Posterior cingulate gyrus (tissue), 11 donors: ENCODE results near the gene TAP2.
A peak's percentile ranks its signal among the peaks of the same experiment; 100 is the strongest.
"Not testable (repeated sequence)": the region's sequence is repeated elsewhere in the genome, so short reads cannot be mapped to it uniquely, and the experiment has no call there.

Source experiments
- DNase-seq, 10 donors: peaks; one replicate each; pipeline versions ENCODE4 v3.0.0 to v3.0.0-alpha.2; 2020 to 2021; ENCODE audit warnings: mixed read lengths in 3 of 10
- intact Hi-C: fragments of 100-400 bp; cut with DNase I; formaldehyde crosslinking; loops from one replicate; pipeline ENCODE4 v1.15.1; 2023

The TAP2 gene

GRCh38 chr6:32838114-32838958 lies at the start of gene TAP2:
Gene TAP2, minus strand, starts transcription at chr6:32838739. Its CDS starts 506 bp downstream, at chr6:32838233.
- intact Hi-C loops = loop anchor here (1.0 kb wide), 2 partner anchors 16 to 30 kb away; partner anchors contain the start of gene PSMB9
- DNase-seq = peak; percentile 90 to 99 (median 96)

- peak in 2 of 10 donors; percentile 17 to 84 for DNase-seq
- intact Hi-C loops = loop anchor here (2.0 to 10.0 kb wide), 4 partner anchors 45 to 360 kb away; partner anchors contain the start of gene BRD2
Observed at GRCh38 chr6:32887616-32888015, 49.1 kb upstream of the TAP2 start.

DNA sequence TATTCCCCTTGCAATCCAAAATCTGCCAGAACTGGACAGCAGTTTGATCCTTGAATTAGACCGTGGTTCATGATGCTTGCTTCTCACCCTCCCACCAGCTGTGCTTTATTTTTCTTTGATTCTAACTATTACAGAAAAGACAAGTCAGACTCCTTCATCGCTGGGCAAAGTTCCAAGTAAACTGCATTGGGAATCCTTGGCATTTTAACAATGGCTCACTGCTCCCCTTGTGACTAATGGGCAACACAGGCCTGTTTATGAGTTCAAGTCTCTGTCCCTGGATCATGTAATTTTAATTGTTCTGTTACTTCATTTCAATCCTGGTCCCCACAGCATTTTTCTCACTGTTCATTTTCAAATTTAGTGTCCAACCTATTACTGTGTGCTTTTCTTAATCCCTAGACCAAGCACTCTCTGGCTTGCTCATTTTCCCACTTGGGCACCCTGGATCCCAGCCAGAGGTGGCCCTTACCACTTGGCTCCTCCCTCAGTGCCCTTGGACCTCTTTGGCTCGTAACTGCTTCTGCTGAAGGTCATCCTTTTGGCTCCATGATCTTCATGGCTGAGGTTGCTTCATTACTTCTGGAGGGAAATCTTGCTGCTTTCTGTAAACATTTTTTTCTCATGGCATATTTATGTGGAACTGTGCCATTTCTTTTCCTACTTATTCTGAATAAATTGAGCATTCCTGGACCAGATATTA lies 48.3 kb upstream of the TAP2 start:
- DNase-seq = no peak
- intact Hi-C loops = loop anchor here (2.0 to 10.0 kb wide), 4 partner anchors 46 to 360 kb away; partner anchors contain the start of gene BRD2

DNA sequence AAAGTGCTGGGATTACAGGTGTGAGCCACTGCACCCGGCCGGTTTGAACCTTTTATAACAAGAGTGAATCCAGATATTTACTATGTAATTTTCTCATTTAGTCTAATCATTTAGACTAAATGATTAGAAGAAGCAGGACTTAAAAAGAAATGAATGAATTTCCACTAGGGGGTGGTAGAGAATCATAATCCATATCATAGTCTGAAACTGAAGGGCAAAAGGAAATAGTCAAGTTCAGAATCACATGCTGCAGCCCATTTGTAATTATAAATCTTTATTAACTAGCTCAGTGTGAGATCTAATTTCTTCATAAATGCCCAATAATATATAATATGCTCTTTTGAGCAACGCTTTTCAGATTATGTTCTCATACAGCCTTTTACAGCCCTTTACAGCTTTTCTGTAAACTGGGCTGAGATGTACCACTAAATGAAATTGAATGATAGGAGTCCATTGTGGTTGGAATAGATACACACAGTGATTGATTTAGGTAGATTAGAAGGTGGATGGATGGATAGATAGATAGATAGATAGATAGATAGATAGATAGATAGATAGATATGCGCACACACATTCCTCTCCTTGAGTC lies 47.3 kb upstream of the TAP2 start:
- no peak for DNase-seq
- intact Hi-C loops = loop anchor here (1.0 to 10.0 kb wide), 5 partner anchors 47 to 362 kb away; partner anchors contain the start of gene BRD2

- DNase-seq = no peak
- intact Hi-C loops = loop anchor here (10.0 kb wide), 1 partner anchor 261 kb away; no protein-coding TSS in a partner anchor
Observed at GRCh38 chr6:32883789-32884188, 45.2 kb upstream of the TAP2 start.

- intact Hi-C loops = loop anchor here (10.0 kb wide), 1 partner anchor 262 kb away; no protein-coding TSS in a partner anchor
- DNase-seq = no peak
Observed at GRCh38 chr6:32882879-32883250, 44.3 kb upstream of the TAP2 start.

- intact Hi-C loops = loop anchor here (10.0 kb wide), 1 partner anchor 264 kb away; no protein-coding TSS in a partner anchor
- not testable (repeated sequence) for DNase-seq
Observed at GRCh38 chr6:32880962-32881361, 42.4 kb upstream of the TAP2 start.

- intact Hi-C loops = loop anchor here (10.0 kb wide), 1 partner anchor 265 kb away; no protein-coding TSS in a partner anchor
- peak in 1 of 10 donors; percentile 51 for DNase-seq
Observed at GRCh38 chr6:32879691-32880090, 41.2 kb upstream of the TAP2 start.

- intact Hi-C loops = no loop called here
- DNase-seq = no peak
Observed at GRCh38 chr6:32876603-32877002, 38.1 kb upstream of the TAP2 start.

- DNase-seq, intact Hi-C loops: not testable (repeated sequence)
Observed at GRCh38 chr6:32873947-32874346, 35.4 kb upstream of the TAP2 start.

DNA sequence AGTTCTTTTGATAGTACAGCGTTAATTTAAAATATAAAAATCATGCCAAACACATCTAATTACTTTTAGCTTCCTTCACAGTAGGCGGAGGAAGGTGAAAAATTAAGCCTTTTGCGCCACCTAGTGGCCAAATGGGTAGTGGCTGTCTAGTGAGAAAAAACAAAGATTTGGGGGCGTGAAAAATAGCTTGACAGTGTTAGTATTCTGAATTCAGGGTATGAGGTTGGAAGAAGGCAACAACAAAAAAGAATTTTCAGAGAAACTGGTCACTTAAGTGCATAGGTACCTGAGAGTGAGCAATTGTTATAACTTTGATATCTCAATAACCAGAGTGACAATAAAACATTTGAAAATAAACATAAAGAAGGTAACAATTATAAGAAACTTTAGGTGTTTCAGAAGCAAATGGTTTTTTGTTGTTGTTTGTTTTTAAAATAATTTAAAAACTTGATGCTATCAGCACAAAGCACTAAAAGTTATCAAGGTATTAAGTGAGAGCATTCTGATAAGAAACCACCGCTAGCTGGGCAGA lies 29.8 kb upstream of the TAP2 start:
- intact Hi-C loops = loop anchor here (1.0 to 5.0 kb wide), 2 partner anchors 30 to 451 kb away; partner anchors contain the start of gene TAP2
- peak in 9 of 10 donors; percentile 34 to 94 (median 81) for DNase-seq

DNA sequence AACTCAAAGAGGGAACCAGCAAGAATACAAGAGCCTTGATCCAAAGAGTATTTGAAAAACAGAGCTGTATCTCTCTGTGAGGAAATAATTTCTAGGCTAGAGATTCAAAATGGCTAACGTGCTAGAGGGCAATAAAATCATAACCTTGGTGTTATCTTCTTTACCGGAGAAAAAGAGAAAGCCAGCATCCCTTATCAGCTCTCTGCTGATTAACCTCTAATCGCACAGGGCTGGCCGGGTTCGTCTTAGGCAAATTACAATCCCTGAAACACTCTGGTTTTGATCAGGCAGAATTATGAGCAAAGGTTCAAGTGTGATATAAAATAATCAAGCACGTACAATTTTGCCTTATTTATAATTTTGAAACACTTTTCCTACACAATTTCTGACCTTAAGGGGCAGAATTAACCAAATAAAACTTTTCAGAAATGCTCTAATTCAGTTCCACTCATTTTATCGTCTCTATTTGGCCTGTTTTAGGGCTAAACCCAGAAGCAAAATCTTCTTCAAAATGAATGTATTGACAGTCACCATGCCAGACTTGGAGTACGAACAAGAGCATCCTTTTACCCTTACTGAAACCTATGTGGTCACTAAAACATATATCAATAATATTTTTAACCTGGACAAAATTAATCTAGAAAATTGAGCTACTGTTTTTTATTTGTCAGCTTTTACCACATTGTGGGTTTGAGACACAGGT lies 29.2 kb upstream of the TAP2 start:
- DNase-seq = no peak
- intact Hi-C loops = loop anchor here (1.0 to 5.0 kb wide), 2 partner anchors 29 to 450 kb away; partner anchors contain the start of gene TAP2

- peak in 1 of 10 donors; percentile 59 for DNase-seq
- intact Hi-C loops = loop anchor here (5.0 kb wide), 1 partner anchor 450 kb away; no protein-coding TSS in a partner anchor
Observed at GRCh38 chr6:32867022-32867477, 28.5 kb upstream of the TAP2 start.

GRCh38 chr6:32865724-32866443 lies 27.3 kb upstream of the TAP2 start:
- intact Hi-C loops = loop anchor here (5.0 kb wide), 1 partner anchor 449 kb away; no protein-coding TSS in a partner anchor
- no peak for DNase-seq

GRCh38 chr6:32862725-32863124 lies 24.2 kb upstream of the TAP2 start:
- no peak for DNase-seq
- intact Hi-C loops = no loop called here

GRCh38 chr6:32860674-32861073 lies 22.1 kb upstream of the TAP2 start:
- DNase-seq = no peak
- intact Hi-C loops = no loop called here

GRCh38 chr6:32858194-32858593 lies 19.7 kb upstream of the TAP2 start:
- intact Hi-C loops = no loop called here
- DNase-seq = no peak

GRCh38 chr6:32857156-32857891 lies 18.8 kb upstream of the TAP2 start:
- intact Hi-C loops = no loop called here
- no peak for DNase-seq
